Loucy (cell line): ENCODE results near the gene RNF181.

Experiments used
- H2AFZ ChIP-seq: fragments of 200-600 bp; sonication (generic); 2 replicates; pipeline ENCODE4 v1.6.0; 2016; ENCODE audit warnings: antibody characterized with exemption, mild to moderate bottlenecking, low read length, moderate library complexity
- H3F3A ChIP-seq: fragments of 200-600 bp; 2 replicates; pipeline ENCODE4 v1.6.0; 2016; ENCODE audit warnings: antibody characterized with exemption, low read depth, mild to moderate bottlenecking
- H3K27me3 ChIP-seq: fragments of 200-600 bp; sonication (generic); 2 replicates; pipeline ENCODE4 v1.6.1; 2014; ENCODE audit warnings: low read length, mild to moderate bottlenecking; ENCODE audit not compliant: insufficient read depth, poor library complexity, severe bottlenecking
- H3K36me3 ChIP-seq: fragments of 200-600 bp; sonication (generic); 2 replicates; pipeline ENCODE4 v1.6.1; 2016; ENCODE audit warnings: low read length; ENCODE audit not compliant: insufficient read depth
- H3K4me1 ChIP-seq: fragments of 200-600 bp; sonication (generic); 2 replicates; pipeline ENCODE4 v1.5.1; 2014; ENCODE audit warnings: low read length, mild to moderate bottlenecking; ENCODE audit not compliant: insufficient read depth, poor library complexity, severe bottlenecking
- H3K4me2 ChIP-seq: fragments of 200-600 bp; sonication (generic); 2 replicates; pipeline ENCODE4 v1.6.0; 2014; ENCODE audit warnings: antibody characterized with exemption, low read length, low read depth, mild to moderate bottlenecking; ENCODE audit not compliant: poor library complexity, severe bottlenecking
- H3K4me3 ChIP-seq: fragments of 200-600 bp; sonication (generic); 2 replicates; pipeline ENCODE4 v1.5.1; 2014; ENCODE audit warnings: low read length, mild to moderate bottlenecking, mixed read lengths; ENCODE audit not compliant: poor library complexity, severe bottlenecking
- H3K79me2 ChIP-seq: fragments of 200-600 bp; sonication (generic); 2 replicates; pipeline ENCODE4 v1.6.1; 2014; ENCODE audit warnings: low read length; ENCODE audit not compliant: insufficient read depth
- H3K9ac ChIP-seq: fragments of 200-600 bp; sonication (generic); 2 replicates; pipeline ENCODE4 v1.6.0; 2014; ENCODE audit warnings: mild to moderate bottlenecking, low read depth, low read length, moderate library complexity; ENCODE audit not compliant: poor library complexity, severe bottlenecking
- H3K9me2 ChIP-seq: fragments of 200-600 bp; sonication (generic); replicated peaks from 2 replicates; pipeline ENCODE4 v1.6.1; 2016; ENCODE audit warnings: low read depth, low read length, mixed read lengths
- H3K9me3 ChIP-seq: fragments of 200-600 bp; sonication (generic); 2 replicates; pipeline ENCODE4 v1.6.1; 2014; ENCODE audit warnings: mild to moderate bottlenecking, antibody characterized with exemption, low read length, low read depth; ENCODE audit not compliant: insufficient read depth
- H4K20me1 ChIP-seq: fragments of 200-600 bp; sonication (generic); 2 replicates; pipeline ENCODE4 v1.6.0; 2014; ENCODE audit warnings: antibody characterized with exemption, low read length, mild to moderate bottlenecking; ENCODE audit not compliant: insufficient read depth, poor library complexity, severe bottlenecking
- CTCF ChIP-seq: fragments of 200-600 bp; sonication (generic); conservative IDR thresholded peaks from 2 replicates; pipeline ENCODE4 v1.5.1; 2014; ENCODE audit warnings: mild to moderate bottlenecking, antibody characterized with exemption, low read length
- EZH2phosphoT487 ChIP-seq: fragments of 200-600 bp; IDR thresholded peaks from 2 replicates; pipeline ENCODE4 v1.6.1; 2018; ENCODE audit warnings: antibody characterized with exemption, mild to moderate bottlenecking, moderate library complexity, borderline replicate concordance

RNF181 gene

GRCh38 chr2:85584857-85585780 lies 10.4 kb upstream of the RNF181 start:
- Histone ChIP-seq H3K9ac (peak overlapping the region; percentile 83), H3K9me3 (no peaks in the 10 kb centered on the region), H3K36me3 (no peaks in the 10 kb centered on the region), H3K4me1 (peaks cover 61% of the 10 kb centered on the region), H3K27me3 (no peaks in the 10 kb centered on the region), H3F3A (0 out of 2 replicates have a peak, but pooled peaks cover 12% of the 10 kb centered on the region), H3K79me2 (peaks cover 45% of the 10 kb centered on the region), H3K9me2 (no peaks in the 10 kb centered on the region), H3K4me2 (peak overlapping the region; percentile 93), H3K4me3 (peak overlapping the region; percentile 79), H2AFZ (no peak overlapping the region), H4K20me1 (no peaks in the 10 kb centered on the region)
- no peak for TF ChIP-seq CTCF
- TF ChIP-seq EZH2phosphoT487, result no peak

- TF ChIP-seq EZH2phosphoT487, result no peak
- no peak for TF ChIP-seq CTCF
- H3K79me2 ChIP-seq, result peaks cover 45% of the 10 kb centered on the region
- no peaks in the 10 kb centered on the region for H3K36me3 ChIP-seq
- H3F3A ChIP-seq, result 0 out of 2 replicates have a peak, but pooled peaks cover 12% of the 10 kb centered on the region
- no peaks in the 10 kb centered on the region for H4K20me1 ChIP-seq
- no peak overlapping the region for H2AFZ ChIP-seq
- H3K27me3 ChIP-seq, result no peaks in the 10 kb centered on the region
- H3K9me3 ChIP-seq, result no peaks in the 10 kb centered on the region
- peak overlapping the region; percentile 93 for H3K4me2 ChIP-seq
- peak overlapping the region; percentile 79 for H3K4me3 ChIP-seq
- peak overlapping the region; percentile 83 for H3K9ac ChIP-seq
- H3K4me1 ChIP-seq, result peaks cover 65% of the 10 kb centered on the region
- no peaks in the 10 kb centered on the region for H3K9me2 ChIP-seq
Observed at GRCh38 chr2:85585781-85586105, 9.8 kb upstream of the RNF181 start.

- H3K27me3 ChIP-seq, result no peaks in the 10 kb centered on the region
- no peaks in the 10 kb centered on the region for H3K36me3 ChIP-seq
- TF ChIP-seq EZH2phosphoT487 (no peak), CTCF (no peak)
- H3K4me3 ChIP-seq, result peak overlapping the region; percentile 63
- peak overlapping the region; percentile 71 for H3K9ac ChIP-seq
- H2AFZ ChIP-seq, result no peak overlapping the region
- 0 out of 2 replicates have a peak, but pooled peaks cover 12% of the 10 kb centered on the region for H3F3A ChIP-seq
- H3K4me2 ChIP-seq, result peak overlapping the region; percentile 85
- H3K9me3 ChIP-seq, result no peaks in the 10 kb centered on the region
- H3K4me1 ChIP-seq, result peaks cover 66% of the 10 kb centered on the region
- H4K20me1 ChIP-seq, result no peaks in the 10 kb centered on the region
- H3K9me2 ChIP-seq, result no peaks in the 10 kb centered on the region
- peaks cover 43% of the 10 kb centered on the region for H3K79me2 ChIP-seq
Observed at GRCh38 chr2:85588236-85588635, 7.3 kb upstream of the RNF181 start.
